Small intestine (tissue), 7 donors: ENCODE results near the gene TSPAN3. TPM values are rescaled to one million over a fixed set of nuclear protein-coding genes. Genes with fewer than 3 reads are reported as not detected.

Experiments
- DNase-seq, 2 donors: peaks; one replicate each; pipeline versions ENCODE4 v3.0.0 to v3.0.0-alpha.2; 2013
- FAIRE-seq: peaks from 2 replicates; lab custom pipeline; 2012; peaks lifted over from hg19 to GRCh38; lab: Jason Lieb, UNC
- H3K27ac ChIP-seq, 3 donors: one replicate each; pipeline ENCODE4 v1.5.1; 2013; ENCODE audit warnings: low read length in 2 of 3, mild to moderate bottlenecking in 2 of 3, control low read depth in 1 of 3, inconsistent platforms in 1 of 3, low read depth in 1 of 3, moderate library complexity in 1 of 3
- H3K27me3 ChIP-seq, 3 donors: one replicate each; pipeline ENCODE4 v1.6.1; 2013; ENCODE audit warnings: low read length in 3 of 3, inconsistent platforms in 1 of 3; ENCODE audit not compliant: control insufficient read depth in 3 of 3, insufficient read depth in 3 of 3
- H3K36me3 ChIP-seq, 3 donors: one replicate each; pipeline ENCODE4 v1.6.1; 2013; ENCODE audit warnings: low read length in 3 of 3, inconsistent platforms in 1 of 3, low read depth in 1 of 3, mild to moderate bottlenecking in 1 of 3, moderate library complexity in 1 of 3; ENCODE audit not compliant: control insufficient read depth in 3 of 3, insufficient read depth in 2 of 3
- H3K4me1 ChIP-seq, 3 donors: one replicate each; pipeline ENCODE4 v1.6.1; 2013; ENCODE audit warnings: low read length in 2 of 3, inconsistent platforms in 1 of 3, low read depth in 1 of 3, mild to moderate bottlenecking in 1 of 3, moderate library complexity in 1 of 3; ENCODE audit not compliant: control insufficient read depth in 3 of 3, insufficient read depth in 2 of 3
- H3K4me3 ChIP-seq, 3 donors: one replicate each; pipeline ENCODE4 v1.5.1; 2013; ENCODE audit warnings: low read length in 3 of 3, control low read depth in 1 of 3, inconsistent platforms in 1 of 3, low read depth in 1 of 3, mild to moderate bottlenecking in 1 of 3, moderate library complexity in 1 of 3
- H3K9me3 ChIP-seq, 2 donors: one replicate each; pipeline ENCODE4 v1.6.1; 2013; ENCODE audit warnings: low read depth in 1 of 2, low read length in 1 of 2; ENCODE audit not compliant: control insufficient read depth in 2 of 2, insufficient read depth in 1 of 2
- WGBS, 3 donors: extraction: QIAGEN DNeasy Blood & Tissue Kit; methylation state at CpG; one replicate each; pipeline ENCODE4 v1.1.7; 2013; 5-methylcytosine and 5-hydroxymethylcytosine counted together
- polyA plus RNA-seq, 4 donors: library from polyadenylated mRNA; stranded (reverse) in 3 of 4; unstranded in 1 of 4; fragments of 200-250 nt in 3 of 4; fragments of 120-200 nt in 1 of 4; gene quantifications; one replicate each; pipeline versions ENCODE4 v1.2.1 to v1.2.3, GENCODE V29; 2013
- donor health status: healthy with polysubstance abuse.
- donor health status: control.
- donor health status: control.
- donor health status: Bipolar disorder and iron deficiency.
- donor health status: healthy.

The TSPAN3 gene
- polyA plus RNA-seq, 4 donors = 263 to 628 (median 343) TPM

GRCh38 chr15:77032052-77032646 is 38.8 kb downstream of the TSPAN3 start:
- Histone ChIP-seq H3K4me3 (no peak overlapping the region), H3K9me3 (no peaks in the 10 kb centered on the region), H3K4me1 (peaks cover 0 to 46% (median 0%) of the 10 kb centered on the region in 3 donors), H3K27me3 (peaks cover 0 to 15% (median 0%) of the 10 kb centered on the region in 3 donors), H3K27ac (no peak overlapping the region), H3K36me3 (peaks cover 0 to 15% (median 4%) of the 10 kb centered on the region in 3 donors)
- 57 to 77% (median 59%) methylated on average over 22 of the region's 22 CpGs for WGBS, 3 donors
- DNase-seq (no peak), FAIRE-seq (no peak)

- H3K9me3 ChIP-seq = no peaks in the 10 kb centered on the region
- WGBS, 3 donors = 70 to 72% (median 71%) methylated on average over 10 to 12 of the region's 12 CpGs
- peaks cover 0 to 9% (median under 1%) of the 10 kb centered on the region in 3 donors for H3K36me3 ChIP-seq
- DNase-seq (peak in 1 of 2 donors; percentile 39), FAIRE-seq (no peak)
- no peak overlapping the region for H3K27ac ChIP-seq
- H3K4me1 ChIP-seq = peaks cover 0 to 46% (median 0%) of the 10 kb centered on the region in 3 donors
- peaks cover 0 to 15% (median 0%) of the 10 kb centered on the region in 3 donors for H3K27me3 ChIP-seq
- H3K4me3 ChIP-seq = no peak overlapping the region
Measured at GRCh38 chr15:77031376-77032050, 39.4 kb downstream of the TSPAN3 start.

GRCh38 chr15:77030928-77031375 is 40.0 kb downstream of the TSPAN3 start:
- no peak overlapping the region for H3K4me3 ChIP-seq
- no peak for FAIRE-seq
- no peak for DNase-seq
- H3K4me1 ChIP-seq = peaks cover 0 to 46% (median 0%) of the 10 kb centered on the region in 3 donors
- peaks cover 0 to 3% (median 0%) of the 10 kb centered on the region in 3 donors for H3K36me3 ChIP-seq
- no peak overlapping the region for H3K27ac ChIP-seq
- 84 to 94% (median 92%) methylated on average over 10 of the region's 10 CpGs for WGBS, 3 donors
- peaks cover 0 to 15% (median 0%) of the 10 kb centered on the region in 3 donors for H3K27me3 ChIP-seq
- no peaks in the 10 kb centered on the region for H3K9me3 ChIP-seq

GRCh38 chr15:77030048-77030927 is 40.6 kb downstream of the TSPAN3 start:
- FAIRE-seq (no peak), DNase-seq (peak in 1 of 2 donors; percentile 52)
- WGBS, 3 donors = 65 to 76% (median 73%) methylated on average over 21 to 22 of the region's 22 CpGs
- Histone ChIP-seq H3K9me3 (no peaks in the 10 kb centered on the region), H3K4me1 (peaks cover 0 to 46% (median 0%) of the 10 kb centered on the region in 3 donors), H3K27ac (no peak overlapping the region), H3K4me3 (no peak overlapping the region), H3K36me3 (no peaks in the 10 kb centered on the region), H3K27me3 (peaks cover 0 to 15% (median 0%) of the 10 kb centered on the region in 3 donors)

- peak in 1 of 2 donors; percentile 62 for DNase-seq
- 33 to 73% (median 65%) methylated on average over 21 of the region's 21 CpGs for WGBS, 3 donors
- Histone ChIP-seq H3K27me3 (peaks cover 0 to 15% (median 0%) of the 10 kb centered on the region in 3 donors), H3K4me3 (no peak overlapping the region), H3K9me3 (no peaks in the 10 kb centered on the region), H3K4me1 (peaks cover 0 to 40% (median 0%) of the 10 kb centered on the region in 3 donors), H3K36me3 (no peaks in the 10 kb centered on the region), H3K27ac (no peak overlapping the region)
- no peak for FAIRE-seq
Measured at GRCh38 chr15:77029166-77030047, 41.5 kb downstream of the TSPAN3 start.

GRCh38 chr15:77028451-77029165 is 42.3 kb downstream of the TSPAN3 start:
- H3K4me1 ChIP-seq = peaks cover 0 to 32% (median 0%) of the 10 kb centered on the region in 3 donors
- FAIRE-seq (no peak), DNase-seq (no peak)
- peaks cover 0 to 15% (median 0%) of the 10 kb centered on the region in 3 donors for H3K27me3 ChIP-seq
- no peak overlapping the region for H3K27ac ChIP-seq
- H3K9me3 ChIP-seq = no peaks in the 10 kb centered on the region
- no peaks in the 10 kb centered on the region for H3K36me3 ChIP-seq
- H3K4me3 ChIP-seq = peak overlapping the region in 2 of 3 donors; percentile 2 to 37
- 28 to 57% (median 47%) methylated on average over 20 to 22 of the region's 22 CpGs for WGBS, 3 donors
